ENCODE measurements around the gene CDH8. TPM values are rescaled to one million over a fixed set of nuclear protein-coding genes. Genes with fewer than 3 reads are reported as not detected.

The CDH8 gene
- total RNA-seq, 1 experiment from 2014 or later = 11.1 TPM

DNA sequence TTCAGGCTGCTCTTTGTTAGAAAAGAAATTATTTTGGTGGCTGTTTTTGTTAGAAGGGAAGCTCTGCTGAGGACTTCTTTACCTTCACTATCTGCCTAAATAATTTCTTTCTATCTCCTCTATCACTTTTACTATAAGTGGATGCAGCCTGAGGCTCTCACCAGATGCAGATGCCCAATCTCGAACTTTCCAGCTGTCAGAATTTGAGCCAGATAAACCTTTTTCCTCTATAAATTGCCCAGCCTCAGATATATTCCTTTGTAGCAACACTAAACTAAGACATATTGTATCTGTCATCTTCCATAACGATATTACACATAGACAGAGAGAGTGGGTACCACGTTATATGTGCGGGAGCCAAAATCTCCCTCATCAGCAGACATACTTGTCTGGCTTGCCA is 15.7 kb upstream of the CDH8 start (continued):
- TF ChIP-seq ATF2 (CRISPR knock-in tag; IDR thresholded peaks at IDR 0.05; ENCODE audit: borderline replicate concordance, low read depth) (no peak), CREM (CRISPR knock-in tag; IDR thresholded peaks at IDR 0.05) (no peak), FOXP1 (CRISPR knock-in tag; IDR thresholded peaks at IDR 0.05; ENCODE audit: borderline replicate concordance) (no peak), ZMAT4 (CRISPR knock-in tag; IDR thresholded peaks at IDR 0.05) (no peak), KAT7 (CRISPR knock-in tag; IDR thresholded peaks at IDR 0.05; ENCODE audit: borderline replicate concordance) (no peak), TCF7 (CRISPR knock-in tag; IDR thresholded peaks at IDR 0.05; ENCODE audit: low read depth) (no peak)
- TF ChIP-seq, protein P1, sequence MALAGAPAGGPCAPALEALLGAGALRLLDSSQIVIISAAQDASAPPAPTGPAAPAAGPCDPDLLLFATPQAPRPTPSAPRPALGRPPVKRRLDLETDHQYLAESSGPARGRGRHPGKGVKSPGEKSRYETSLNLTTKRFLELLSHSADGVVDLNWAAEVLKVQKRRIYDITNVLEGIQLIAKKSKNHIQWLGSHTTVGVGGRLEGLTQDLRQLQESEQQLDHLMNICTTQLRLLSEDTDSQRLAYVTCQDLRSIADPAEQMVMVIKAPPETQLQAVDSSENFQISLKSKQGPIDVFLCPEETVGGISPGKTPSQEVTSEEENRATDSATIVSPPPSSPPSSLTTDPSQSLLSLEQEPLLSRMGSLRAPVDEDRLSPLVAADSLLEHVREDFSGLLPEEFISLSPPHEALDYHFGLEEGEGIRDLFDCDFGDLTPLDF (CRISPR knock-in tag; IDR thresholded peaks at IDR 0.05) = no peak
- TF ChIP-seq, protein P2, sequence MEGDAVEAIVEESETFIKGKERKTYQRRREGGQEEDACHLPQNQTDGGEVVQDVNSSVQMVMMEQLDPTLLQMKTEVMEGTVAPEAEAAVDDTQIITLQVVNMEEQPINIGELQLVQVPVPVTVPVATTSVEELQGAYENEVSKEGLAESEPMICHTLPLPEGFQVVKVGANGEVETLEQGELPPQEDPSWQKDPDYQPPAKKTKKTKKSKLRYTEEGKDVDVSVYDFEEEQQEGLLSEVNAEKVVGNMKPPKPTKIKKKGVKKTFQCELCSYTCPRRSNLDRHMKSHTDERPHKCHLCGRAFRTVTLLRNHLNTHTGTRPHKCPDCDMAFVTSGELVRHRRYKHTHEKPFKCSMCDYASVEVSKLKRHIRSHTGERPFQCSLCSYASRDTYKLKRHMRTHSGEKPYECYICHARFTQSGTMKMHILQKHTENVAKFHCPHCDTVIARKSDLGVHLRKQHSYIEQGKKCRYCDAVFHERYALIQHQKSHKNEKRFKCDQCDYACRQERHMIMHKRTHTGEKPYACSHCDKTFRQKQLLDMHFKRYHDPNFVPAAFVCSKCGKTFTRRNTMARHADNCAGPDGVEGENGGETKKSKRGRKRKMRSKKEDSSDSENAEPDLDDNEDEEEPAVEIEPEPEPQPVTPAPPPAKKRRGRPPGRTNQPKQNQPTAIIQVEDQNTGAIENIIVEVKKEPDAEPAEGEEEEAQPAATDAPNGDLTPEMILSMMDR (IDR thresholded peaks at IDR 0.05) = no peak
- TF ChIP-seq, protein P3, sequence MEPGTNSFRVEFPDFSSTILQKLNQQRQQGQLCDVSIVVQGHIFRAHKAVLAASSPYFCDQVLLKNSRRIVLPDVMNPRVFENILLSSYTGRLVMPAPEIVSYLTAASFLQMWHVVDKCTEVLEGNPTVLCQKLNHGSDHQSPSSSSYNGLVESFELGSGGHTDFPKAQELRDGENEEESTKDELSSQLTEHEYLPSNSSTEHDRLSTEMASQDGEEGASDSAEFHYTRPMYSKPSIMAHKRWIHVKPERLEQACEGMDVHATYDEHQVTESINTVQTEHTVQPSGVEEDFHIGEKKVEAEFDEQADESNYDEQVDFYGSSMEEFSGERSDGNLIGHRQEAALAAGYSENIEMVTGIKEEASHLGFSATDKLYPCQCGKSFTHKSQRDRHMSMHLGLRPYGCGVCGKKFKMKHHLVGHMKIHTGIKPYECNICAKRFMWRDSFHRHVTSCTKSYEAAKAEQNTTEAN (CRISPR knock-in tag; IDR thresholded peaks at IDR 0.05) = no peak
- TF ChIP-seq, protein P4, sequence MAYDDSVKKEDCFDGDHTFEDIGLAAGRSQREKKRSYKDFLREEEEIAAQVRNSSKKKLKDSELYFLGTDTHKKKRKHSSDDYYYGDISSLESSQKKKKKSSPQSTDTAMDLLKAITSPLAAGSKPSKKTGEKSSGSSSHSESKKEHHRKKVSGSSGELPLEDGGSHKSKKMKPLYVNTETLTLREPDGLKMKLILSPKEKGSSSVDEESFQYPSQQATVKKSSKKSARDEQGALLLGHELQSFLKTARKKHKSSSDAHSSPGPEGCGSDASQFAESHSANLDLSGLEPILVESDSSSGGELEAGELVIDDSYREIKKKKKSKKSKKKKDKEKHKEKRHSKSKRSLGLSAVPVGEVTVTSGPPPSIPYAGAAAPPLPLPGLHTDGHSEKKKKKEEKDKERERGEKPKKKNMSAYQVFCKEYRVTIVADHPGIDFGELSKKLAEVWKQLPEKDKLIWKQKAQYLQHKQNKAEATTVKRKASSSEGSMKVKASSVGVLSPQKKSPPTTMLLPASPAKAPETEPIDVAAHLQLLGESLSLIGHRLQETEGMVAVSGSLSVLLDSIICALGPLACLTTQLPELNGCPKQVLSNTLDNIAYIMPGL (CRISPR knock-in tag; IDR thresholded peaks at IDR 0.05) = no peak

- DNase-seq (ENCODE audit: low spot score) = no peak
- CTCF ChIA-PET = interaction anchor here (1.0 to 1.5 kb wide), 2 partner anchors 13 to 27 kb away, joined by 3 to 5 read pairs; no protein-coding TSS in a partner anchor
- TF ChIP-seq, protein P4 (CRISPR knock-in tag; IDR thresholded peaks at IDR 0.05) = no peak
- TF ChIP-seq TEAD1 (CRISPR knock-in tag; IDR thresholded peaks at IDR 0.05) (no peak), ZNF281 (CRISPR knock-in tag; IDR thresholded peaks at IDR 0.05) (no peak), JAZF1 (CRISPR knock-in tag; IDR thresholded peaks at IDR 0.05) (no peak)
- TF ChIP-seq, protein P5, sequence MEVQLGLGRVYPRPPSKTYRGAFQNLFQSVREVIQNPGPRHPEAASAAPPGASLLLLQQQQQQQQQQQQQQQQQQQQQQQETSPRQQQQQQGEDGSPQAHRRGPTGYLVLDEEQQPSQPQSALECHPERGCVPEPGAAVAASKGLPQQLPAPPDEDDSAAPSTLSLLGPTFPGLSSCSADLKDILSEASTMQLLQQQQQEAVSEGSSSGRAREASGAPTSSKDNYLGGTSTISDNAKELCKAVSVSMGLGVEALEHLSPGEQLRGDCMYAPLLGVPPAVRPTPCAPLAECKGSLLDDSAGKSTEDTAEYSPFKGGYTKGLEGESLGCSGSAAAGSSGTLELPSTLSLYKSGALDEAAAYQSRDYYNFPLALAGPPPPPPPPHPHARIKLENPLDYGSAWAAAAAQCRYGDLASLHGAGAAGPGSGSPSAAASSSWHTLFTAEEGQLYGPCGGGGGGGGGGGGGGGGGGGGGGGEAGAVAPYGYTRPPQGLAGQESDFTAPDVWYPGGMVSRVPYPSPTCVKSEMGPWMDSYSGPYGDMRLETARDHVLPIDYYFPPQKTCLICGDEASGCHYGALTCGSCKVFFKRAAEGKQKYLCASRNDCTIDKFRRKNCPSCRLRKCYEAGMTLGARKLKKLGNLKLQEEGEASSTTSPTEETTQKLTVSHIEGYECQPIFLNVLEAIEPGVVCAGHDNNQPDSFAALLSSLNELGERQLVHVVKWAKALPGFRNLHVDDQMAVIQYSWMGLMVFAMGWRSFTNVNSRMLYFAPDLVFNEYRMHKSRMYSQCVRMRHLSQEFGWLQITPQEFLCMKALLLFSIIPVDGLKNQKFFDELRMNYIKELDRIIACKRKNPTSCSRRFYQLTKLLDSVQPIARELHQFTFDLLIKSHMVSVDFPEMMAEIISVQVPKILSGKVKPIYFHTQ (CRISPR knock-in tag; IDR thresholded peaks at IDR 0.05) = no peak
- TF ChIP-seq, protein P6, sequence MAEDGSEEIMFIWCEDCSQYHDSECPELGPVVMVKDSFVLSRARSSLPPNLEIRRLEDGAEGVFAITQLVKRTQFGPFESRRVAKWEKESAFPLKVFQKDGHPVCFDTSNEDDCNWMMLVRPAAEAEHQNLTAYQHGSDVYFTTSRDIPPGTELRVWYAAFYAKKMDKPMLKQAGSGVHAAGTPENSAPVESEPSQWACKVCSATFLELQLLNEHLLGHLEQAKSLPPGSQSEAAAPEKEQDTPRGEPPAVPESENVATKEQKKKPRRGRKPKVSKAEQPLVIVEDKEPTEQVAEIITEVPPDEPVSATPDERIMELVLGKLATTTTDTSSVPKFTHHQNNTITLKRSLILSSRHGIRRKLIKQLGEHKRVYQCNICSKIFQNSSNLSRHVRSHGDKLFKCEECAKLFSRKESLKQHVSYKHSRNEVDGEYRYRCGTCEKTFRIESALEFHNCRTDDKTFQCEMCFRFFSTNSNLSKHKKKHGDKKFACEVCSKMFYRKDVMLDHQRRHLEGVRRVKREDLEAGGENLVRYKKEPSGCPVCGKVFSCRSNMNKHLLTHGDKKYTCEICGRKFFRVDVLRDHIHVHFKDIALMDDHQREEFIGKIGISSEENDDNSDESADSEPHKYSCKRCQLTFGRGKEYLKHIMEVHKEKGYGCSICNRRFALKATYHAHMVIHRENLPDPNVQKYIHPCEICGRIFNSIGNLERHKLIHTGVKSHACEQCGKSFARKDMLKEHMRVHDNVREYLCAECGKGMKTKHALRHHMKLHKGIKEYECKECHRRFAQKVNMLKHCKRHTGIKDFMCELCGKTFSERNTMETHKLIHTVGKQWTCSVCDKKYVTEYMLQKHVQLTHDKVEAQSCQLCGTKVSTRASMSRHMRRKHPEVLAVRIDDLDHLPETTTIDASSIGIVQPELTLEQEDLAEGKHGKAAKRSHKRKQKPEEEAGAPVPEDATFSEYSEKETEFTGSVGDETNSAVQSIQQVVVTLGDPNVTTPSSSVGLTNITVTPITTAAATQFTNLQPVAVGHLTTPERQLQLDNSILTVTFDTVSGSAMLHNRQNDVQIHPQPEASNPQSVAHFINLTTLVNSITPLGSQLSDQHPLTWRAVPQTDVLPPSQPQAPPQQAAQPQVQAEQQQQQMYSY (CRISPR knock-in tag; IDR thresholded peaks at IDR 0.05) = no peak
Measured at GRCh38 chr16:62050793-62051192, 14.6 kb upstream of the CDH8 start.

More at GRCh38 chr16:62050793-62051192, 14.6 kb upstream of the CDH8 start:
- H3K4me3 Mint-ChIP-seq = no peak overlapping the region
- peaks cover 12% of the 10 kb centered on the region for H3K36me3 Mint-ChIP-seq
- no peaks in the 10 kb centered on the region for H3K27me3 Mint-ChIP-seq (ENCODE audit: low read depth)
- H3K4me1 Mint-ChIP-seq = peaks cover 46% of the 10 kb centered on the region
- POLR2A ChIA-PET = no interaction called here
- H3K27ac Mint-ChIP-seq = peak overlapping the region; percentile 24; the same call in 1 of the 2 replicates
- ATAC-seq = peak; percentile 65
- peaks cover 19% of the 10 kb centered on the region for H3K9me3 Mint-ChIP-seq
